Mesothelial cell of epicardium (in vitro differentiated cells): Measurements from ENCODE around the gene TOP2B. TPM values are rescaled to one million over a fixed set of nuclear protein-coding genes. Genes with fewer than 3 reads are reported as not detected.

ENCODE experiments used
- DNase-seq, 2 experiments: peaks; one replicate each; pipeline ENCODE4 v3.0.0; 2021; ENCODE audit warnings: low spot score in 2 of 2; ENCODE audit not compliant: unreplicated experiment in 2 of 2
- H3K27ac Mint-ChIP-seq: 2 replicates; pipeline ENCODE4 v1.8.0; 2021; ENCODE audit warnings: mixed read lengths
- H3K27me3 Mint-ChIP-seq: 2 replicates; pipeline ENCODE4 v1.8.0; 2021; ENCODE audit warnings: low read depth, mixed read lengths
- H3K36me3 Mint-ChIP-seq: 2 replicates; pipeline ENCODE4 v1.8.0; 2021; ENCODE audit warnings: mixed read lengths
- H3K4me1 Mint-ChIP-seq: 2 replicates; pipeline ENCODE4 v1.8.0; 2021; ENCODE audit warnings: mixed read lengths
- H3K4me3 Mint-ChIP-seq: 2 replicates; pipeline ENCODE4 v1.8.0; 2021; ENCODE audit warnings: mild to moderate bottlenecking, moderate library complexity, mixed read lengths
- H3K9me3 Mint-ChIP-seq: 2 replicates; pipeline ENCODE4 v1.8.0; 2021; ENCODE audit warnings: mixed read lengths
- total RNA-seq: library from RNA; stranded (reverse); gene quantifications from 3 replicates; pipeline ENCODE4 v1.2.1, GENCODE V29; 2021
- TF ChIP-seq, protein P1 (sequence below): fragments of 200-600 bp; sonication (generic); IDR thresholded peaks from one replicate; pipeline ENCODE4 v1.5.0; 2021; ENCODE audit warnings: antibody characterized with exemption; ENCODE audit not compliant: unreplicated experiment

The TOP2B gene
- total RNA-seq, 1 donor from 2014 or later, result 203 TPM

DNA sequence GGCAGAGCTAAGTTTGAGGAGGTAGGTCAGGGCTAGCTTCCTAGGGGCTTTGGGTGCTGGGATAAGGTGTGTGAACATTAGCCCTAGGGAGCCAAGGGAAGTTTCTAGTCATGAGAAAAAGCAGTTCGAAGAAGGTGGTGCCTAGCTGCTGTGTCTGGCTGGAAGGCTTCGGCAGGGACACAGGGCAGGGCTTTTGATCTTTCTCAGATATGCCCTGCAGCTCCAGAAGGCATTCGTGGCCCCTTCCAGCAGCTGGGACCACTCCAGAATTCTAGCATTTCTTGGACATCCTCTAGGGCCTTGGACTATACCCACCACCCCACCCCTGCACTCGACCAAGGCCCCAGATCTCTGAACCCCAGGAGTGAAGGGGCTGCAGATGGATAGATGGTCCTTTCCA lies 88.6 kb downstream of the TOP2B start:
- Mint-ChIP-seq H3K9me3 (no peaks in the 10 kb centered on the region), H3K27me3 (no peaks in the 10 kb centered on the region), H3K4me3 (no peak overlapping the region), H3K4me1 (peaks cover 6% of the 10 kb centered on the region), H3K36me3 (peaks cover 38% of the 10 kb centered on the region), H3K27ac (no peak overlapping the region)
- no peak for DNase-seq
- TF ChIP-seq, protein P1, sequence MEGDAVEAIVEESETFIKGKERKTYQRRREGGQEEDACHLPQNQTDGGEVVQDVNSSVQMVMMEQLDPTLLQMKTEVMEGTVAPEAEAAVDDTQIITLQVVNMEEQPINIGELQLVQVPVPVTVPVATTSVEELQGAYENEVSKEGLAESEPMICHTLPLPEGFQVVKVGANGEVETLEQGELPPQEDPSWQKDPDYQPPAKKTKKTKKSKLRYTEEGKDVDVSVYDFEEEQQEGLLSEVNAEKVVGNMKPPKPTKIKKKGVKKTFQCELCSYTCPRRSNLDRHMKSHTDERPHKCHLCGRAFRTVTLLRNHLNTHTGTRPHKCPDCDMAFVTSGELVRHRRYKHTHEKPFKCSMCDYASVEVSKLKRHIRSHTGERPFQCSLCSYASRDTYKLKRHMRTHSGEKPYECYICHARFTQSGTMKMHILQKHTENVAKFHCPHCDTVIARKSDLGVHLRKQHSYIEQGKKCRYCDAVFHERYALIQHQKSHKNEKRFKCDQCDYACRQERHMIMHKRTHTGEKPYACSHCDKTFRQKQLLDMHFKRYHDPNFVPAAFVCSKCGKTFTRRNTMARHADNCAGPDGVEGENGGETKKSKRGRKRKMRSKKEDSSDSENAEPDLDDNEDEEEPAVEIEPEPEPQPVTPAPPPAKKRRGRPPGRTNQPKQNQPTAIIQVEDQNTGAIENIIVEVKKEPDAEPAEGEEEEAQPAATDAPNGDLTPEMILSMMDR, result no peak

DNA sequence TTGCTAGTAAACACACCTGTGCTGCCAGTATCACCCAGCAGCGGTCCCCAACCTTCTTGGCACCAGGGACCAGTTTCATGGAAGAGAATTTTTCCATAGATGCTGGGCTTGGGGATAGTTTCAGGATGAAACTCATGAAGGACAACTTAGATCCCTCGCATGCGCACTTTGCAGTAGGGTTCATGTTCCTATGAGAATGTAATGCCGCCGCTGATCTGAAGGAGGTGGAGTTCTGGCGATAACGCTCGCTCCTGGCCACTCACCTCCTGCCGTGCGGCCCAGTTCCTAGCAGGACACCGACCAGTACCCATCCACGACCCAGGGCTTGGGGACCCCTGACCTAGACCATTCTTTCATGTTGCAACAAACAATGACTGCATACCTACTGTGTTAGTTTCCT lies 89.7 kb downstream of the TOP2B start:
- no peak for DNase-seq
- no peaks in the 10 kb centered on the region for H3K9me3 Mint-ChIP-seq
- TF ChIP-seq, protein P1, result no peak
- peaks cover 6% of the 10 kb centered on the region for H3K4me1 Mint-ChIP-seq
- no peak overlapping the region for H3K4me3 Mint-ChIP-seq
- no peaks in the 10 kb centered on the region for H3K27me3 Mint-ChIP-seq
- H3K36me3 Mint-ChIP-seq, result peaks cover 43% of the 10 kb centered on the region
- no peak overlapping the region for H3K27ac Mint-ChIP-seq

- Mint-ChIP-seq H3K27me3 (no peaks in the 10 kb centered on the region), H3K36me3 (peaks cover 45% of the 10 kb centered on the region), H3K4me1 (peaks cover 6% of the 10 kb centered on the region), H3K4me3 (no peak overlapping the region), H3K9me3 (no peaks in the 10 kb centered on the region), H3K27ac (no peak overlapping the region)
- no peak for DNase-seq
- TF ChIP-seq, protein P1, result no peak
Observed at GRCh38 chr3:25574172-25574765, 90.4 kb downstream of the TOP2B start.

DNA sequence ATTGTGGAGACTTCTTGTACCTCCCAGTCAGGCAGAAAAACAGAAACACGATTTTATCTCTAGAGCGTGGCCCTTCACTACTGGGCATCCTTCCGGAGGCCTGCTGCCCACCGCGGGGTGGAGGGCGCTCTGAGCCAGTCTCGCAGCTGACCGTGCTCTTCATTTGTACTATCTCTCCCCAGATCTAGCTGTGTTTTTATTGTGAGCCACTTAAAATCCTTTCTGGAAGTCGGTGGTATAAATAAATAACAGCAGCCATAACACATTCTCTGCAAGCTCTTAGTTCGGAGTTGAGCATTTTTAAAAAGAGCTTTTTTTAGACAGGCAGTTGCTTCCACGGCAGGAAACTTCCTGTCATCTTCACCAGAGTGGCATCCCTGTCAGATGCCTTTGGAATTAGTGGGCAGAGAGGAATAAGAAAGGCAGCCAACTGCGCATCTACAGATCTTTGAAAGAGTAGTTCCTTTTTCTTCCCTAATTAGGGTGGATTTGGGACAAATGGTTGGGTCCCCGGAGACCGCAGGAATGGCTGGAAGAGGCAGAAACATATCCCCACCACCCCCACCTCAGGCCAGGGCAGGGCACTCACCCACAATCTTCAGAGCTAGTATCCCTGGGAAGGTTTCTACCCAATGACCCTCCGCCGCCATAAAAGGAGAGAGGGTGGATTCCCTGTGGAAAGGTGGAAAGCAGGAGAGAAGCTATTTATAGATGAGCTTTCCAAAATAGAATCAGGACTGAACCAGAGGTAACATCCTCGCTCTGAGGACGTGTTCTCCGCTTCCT lies 91.1 kb downstream of the TOP2B start:
- Mint-ChIP-seq H3K4me1 (peaks cover 6% of the 10 kb centered on the region), H3K36me3 (peaks cover 49% of the 10 kb centered on the region), H3K27me3 (no peaks in the 10 kb centered on the region), H3K4me3 (no peak overlapping the region), H3K27ac (peak overlapping the region; percentile 85), H3K9me3 (no peaks in the 10 kb centered on the region)
- DNase-seq, result no peak
- TF ChIP-seq, protein P1, result no peak

DNA sequence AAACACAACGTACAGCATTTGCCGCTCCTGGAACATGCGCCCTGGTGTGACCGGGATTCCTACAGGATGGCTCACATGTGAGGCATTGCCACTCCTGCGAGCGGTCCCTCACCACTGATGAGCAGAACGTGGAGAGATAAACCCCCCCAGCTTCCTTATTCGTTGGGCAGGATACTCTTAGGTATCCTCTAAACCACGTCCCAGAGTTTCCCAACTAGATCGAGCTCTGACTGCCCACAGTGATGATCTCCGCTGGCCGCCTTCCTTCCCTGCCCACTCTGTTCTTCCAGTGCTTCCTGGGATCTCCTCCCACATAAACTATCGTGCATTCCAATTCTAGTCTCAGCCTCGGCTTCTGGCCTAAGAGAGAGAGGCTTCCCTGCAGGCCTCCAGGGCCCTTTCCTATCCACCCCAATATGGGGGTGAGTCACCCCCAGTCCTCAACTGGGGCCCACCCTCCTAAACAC lies 91.8 kb downstream of the TOP2B start:
- DNase-seq, result no peak
- peaks cover 47% of the 10 kb centered on the region for H3K36me3 Mint-ChIP-seq
- no peaks in the 10 kb centered on the region for H3K9me3 Mint-ChIP-seq
- no peak overlapping the region for H3K4me3 Mint-ChIP-seq
- H3K27ac Mint-ChIP-seq, result peak overlapping the region; percentile 85
- no peaks in the 10 kb centered on the region for H3K27me3 Mint-ChIP-seq
- TF ChIP-seq, protein P1, result no peak
- H3K4me1 Mint-ChIP-seq, result peaks cover 6% of the 10 kb centered on the region
